Caco-2 (cell line): Measurements from ENCODE around the gene COL27A1. TPM values are rescaled to one million over a fixed set of nuclear protein-coding genes. Genes with fewer than 3 reads are reported as not detected.

Source experiments
- BruUV-seq: library from RNA; stranded (reverse); fragments of 400-500 nt; replicated peaks from 2 replicates; lab custom pipeline; 2021; lab: Mats Ljungman, UMichigan
- CTCF ChIA-PET: fragments of 300-600 bp; sonication (Branson Sonifier 250); formaldehyde crosslinking; loops from one replicate; lab custom pipeline; 2022; ENCODE audit warnings: antibody characterized with exemption; lab: Charles Lee
- POLR2A ChIA-PET: fragments of 300-600 bp; sonication (Branson Sonifier 250); formaldehyde crosslinking; loops from one replicate; lab custom pipeline; 2022; ENCODE audit warnings: antibody characterized with exemption; lab: Charles Lee
- DNase-seq, 2 experiments: peaks; one replicate each; pipeline versions ENCODE4 v3.0.0 to v3.0.0-alpha.2; 2020 to 2022
- H3K27me3 ChIP-seq: replicated peaks from 2 replicates; pipeline ENCODE4 v1.6.0; 2011; ENCODE audit warnings: low read length; ENCODE audit not compliant: control insufficient read depth, insufficient read depth
- H3K36me3 ChIP-seq: 2 replicates; pipeline ENCODE4 v1.5.1; 2011; ENCODE audit warnings: low read length; ENCODE audit not compliant: control insufficient read depth, insufficient read depth
- H3K4me1 ChIP-seq: fragments of 250-450 bp; sonication (Bioruptor Pico); 2 replicates; pipeline ENCODE4 v1.5.1; 2020; ENCODE audit warnings: mild to moderate bottlenecking
- H3K4me3 ChIP-seq: 2 replicates; pipeline ENCODE4 v1.5.1; 2011; ENCODE audit warnings: low read depth, mild to moderate bottlenecking, control low read depth, low read length
- H3K9me3 ChIP-seq: fragments of 250-450 bp; sonication (Bioruptor Pico); 2 replicates; pipeline ENCODE4 v1.5.1; 2020; ENCODE audit warnings: mild to moderate bottlenecking, moderate library complexity
- H3K27ac Mint-ChIP-seq: one replicate; pipeline ENCODE4 v1.8.0; 2022; ENCODE audit warnings: mixed read lengths; ENCODE audit not compliant: unreplicated experiment
- H3K27me3 Mint-ChIP-seq: one replicate; pipeline ENCODE4 v1.8.0; 2022; ENCODE audit warnings: mixed read lengths; ENCODE audit not compliant: insufficient read depth, unreplicated experiment
- H3K36me3 Mint-ChIP-seq: one replicate; pipeline ENCODE4 v1.8.0; 2022; ENCODE audit warnings: mild to moderate bottlenecking, mixed read lengths; ENCODE audit not compliant: insufficient read depth, unreplicated experiment
- H3K4me1 Mint-ChIP-seq: one replicate; pipeline ENCODE4 v1.8.0; 2022; ENCODE audit warnings: low read depth, mixed read lengths; ENCODE audit not compliant: unreplicated experiment
- H3K4me3 Mint-ChIP-seq: one replicate; pipeline ENCODE4 v1.8.0; 2022; ENCODE audit warnings: mild to moderate bottlenecking, moderate library complexity, mixed read lengths; ENCODE audit not compliant: unreplicated experiment
- H3K9me3 Mint-ChIP-seq: one replicate; pipeline ENCODE4 v1.8.0; 2022; ENCODE audit warnings: mixed read lengths; ENCODE audit not compliant: unreplicated experiment
- CTCF ChIP-seq, 2 experiments: fragments of 200-600 bp in 1 of 2; IDR thresholded peaks; 1 replicate in 1 of 2; 2 replicates in 1 of 2; pipeline versions ENCODE4 v1.5.1 to v1.8.0; 2011 to 2022; ENCODE audit warnings: antibody characterized with exemption in 1 of 2, control low read depth in 1 of 2, inconsistent platforms in 1 of 2, low read depth in 1 of 2, low read length in 1 of 2, mild to moderate bottlenecking in 1 of 2, moderate library complexity in 1 of 2; ENCODE audit not compliant: insufficient read depth in 1 of 2, severe bottlenecking in 1 of 2, unreplicated experiment in 1 of 2
- intact Hi-C: fragments of 100-400 bp; cut with micrococcal nuclease; formaldehyde crosslinking; loops from one replicate; pipeline ENCODE4 v1.10.0; 2022; ENCODE audit not compliant: unreplicated experiment
- total RNA-seq: library from RNA; stranded (reverse); gene quantifications from 2 replicates; pipeline ENCODE4 v1.2.3, GENCODE V29; 2022

Gene COL27A1
- total RNA-seq, 1 experiment from 2014 or later, result 31.1 TPM

- Mint-ChIP-seq H3K4me1 (peaks cover 7% of the 10 kb centered on the region), H3K27me3 (no peaks in the 10 kb centered on the region), H3K36me3 (peaks cover 30% of the 10 kb centered on the region), H3K4me3 (no peak overlapping the region), H3K9me3 (peaks cover 20% of the 10 kb centered on the region), H3K27ac (no peak overlapping the region)
- H3K4me3 ChIP-seq, result no peak overlapping the region
- no peak for TF ChIP-seq CTCF (IDR thresholded peaks at IDR 0.05; ENCODE audit: insufficient read depth in 1 of 2, low read depth in 1 of 2, low read length in 1 of 2, severe bottlenecking in 1 of 2, unreplicated experiment in 1 of 2)
- H3K4me1 ChIP-seq, result peaks cover 14% of the 10 kb centered on the region
- POLR2A ChIA-PET, result no interaction called here
- no TSS peak for BruUV-seq
- DNase-seq, result no peak
- CTCF ChIA-PET, result interaction anchor here (1.5 to 6.5 kb wide), 3 partner anchors 138 to 210 kb away, joined by 24 to 84 read pairs (median 30); partner anchors contain the start of gene COL27A1
- peaks cover 5% of the 10 kb centered on the region for H3K9me3 ChIP-seq
- intact Hi-C loops, result loop anchor here (1.0 to 5.0 kb wide), 5 partner anchors 53 to 555 kb away; partner anchors contain the start of gene COL27A1
- no peaks in the 10 kb centered on the region for H3K27me3 ChIP-seq
- peaks cover 3% of the 10 kb centered on the region; the same call in 1 of the 2 replicates for H3K36me3 ChIP-seq
Measured at GRCh38 chr9:114291886-114292590, 136.7 kb downstream of the COL27A1 start.

- H3K4me3 ChIP-seq, result no peak overlapping the region
- H3K36me3 ChIP-seq, result peaks cover 3% of the 10 kb centered on the region; the same call in 1 of the 2 replicates
- no peak for DNase-seq
- Mint-ChIP-seq H3K27ac (no peak overlapping the region), H3K4me3 (no peak overlapping the region), H3K36me3 (peaks cover 36% of the 10 kb centered on the region), H3K27me3 (no peaks in the 10 kb centered on the region), H3K4me1 (no peaks in the 10 kb centered on the region), H3K9me3 (peaks cover 20% of the 10 kb centered on the region)
- no peak for TF ChIP-seq CTCF (IDR thresholded peaks at IDR 0.05; ENCODE audit: insufficient read depth in 1 of 2, low read depth in 1 of 2, low read length in 1 of 2, severe bottlenecking in 1 of 2, unreplicated experiment in 1 of 2)
- intact Hi-C loops, result loop anchor here (5.0 kb wide), 1 partner anchor 557 kb away; no protein-coding TSS in a partner anchor
- POLR2A ChIA-PET, result no interaction called here
- H3K27me3 ChIP-seq, result no peaks in the 10 kb centered on the region
- no TSS peak for BruUV-seq
- H3K4me1 ChIP-seq, result no peaks in the 10 kb centered on the region
- peaks cover 5% of the 10 kb centered on the region for H3K9me3 ChIP-seq
- CTCF ChIA-PET, result no interaction called here
Measured at GRCh38 chr9:114294664-114295063, 139.3 kb downstream of the COL27A1 start.

GRCh38 chr9:114296338-114296737 is 141.0 kb downstream of the COL27A1 start:
- no peaks in the 10 kb centered on the region for H3K27me3 ChIP-seq
- H3K36me3 ChIP-seq, result peaks cover 3% of the 10 kb centered on the region; the same call in 1 of the 2 replicates
- ChIA-PET CTCF (no interaction called here), POLR2A (no interaction called here)
- H3K36me3 Mint-ChIP-seq, result peaks cover 29% of the 10 kb centered on the region
- no peak for DNase-seq
- intact Hi-C loops, result no loop called here
- peaks cover 20% of the 10 kb centered on the region for H3K9me3 Mint-ChIP-seq
- no peaks in the 10 kb centered on the region for H3K4me1 Mint-ChIP-seq
- H3K4me1 ChIP-seq, result no peaks in the 10 kb centered on the region
- H3K4me3 Mint-ChIP-seq, result no peak overlapping the region
- no TSS peak for BruUV-seq
- peaks cover 5% of the 10 kb centered on the region for H3K9me3 ChIP-seq
- TF ChIP-seq CTCF (IDR thresholded peaks at IDR 0.05; ENCODE audit: insufficient read depth in 1 of 2, low read depth in 1 of 2, low read length in 1 of 2, severe bottlenecking in 1 of 2, unreplicated experiment in 1 of 2), result no peak
- no peak overlapping the region for H3K27ac Mint-ChIP-seq
- H3K27me3 Mint-ChIP-seq, result no peaks in the 10 kb centered on the region
- H3K4me3 ChIP-seq, result no peak overlapping the region
